ENCODE measurements around the gene KIF16B.

- TF ChIP-seq CTCF (IDR thresholded peaks at IDR 0.05; ENCODE audit: low read depth, low read length, missing input control): no peak
- no peak for TF ChIP-seq FOXA1 (IDR thresholded peaks at IDR 0.05)
Observed at GRCh38 chr20:16378712-16379370, 194.4 kb downstream of the KIF16B start.

Data from liver (tissue), 2 donors.